K562 (cell line): ENCODE data around the gene SCN4A. TPM values are rescaled to one million over a fixed set of nuclear protein-coding genes. Genes with fewer than 3 reads are reported as not detected.

Experiments used
- BCOR ChIP-seq: fragments of 450-650 bp; IDR thresholded peaks from 2 replicates; pipeline ENCODE4 v1.6.1; 2016
- CHD1 ChIP-seq: fragments of 200-600 bp; sonication (generic); IDR thresholded peaks from one replicate; pipeline ENCODE4 v1.6.1; 2012; ENCODE audit warnings: mild to moderate bottlenecking, moderate library complexity, low read length, inconsistent platforms
- DIDO1 ChIP-seq: fragments of 450-650 bp; IDR thresholded peaks from 2 replicates; pipeline ENCODE4 v1.6.1; 2016; ENCODE audit warnings: low read depth, missing biosample characterization, missing genetic modification characterization
- ETS1 ChIP-seq: conservative IDR thresholded peaks from 2 replicates; pipeline ENCODE4 v1.6.1; 2011; ENCODE audit warnings: low read depth, mild to moderate bottlenecking, low read length; ENCODE audit not compliant: control insufficient read depth
- FOXP4 ChIP-seq: sonication (generic); formaldehyde crosslinking; IDR thresholded peaks from 2 replicates; pipeline ENCODE4 v1.8.0; 2022; ENCODE audit warnings: mild to moderate bottlenecking, missing genetic modification reagents, borderline replicate concordance
- MCM5 ChIP-seq: fragments of 450-650 bp; IDR thresholded peaks from 2 replicates; pipeline ENCODE4 v1.6.1; 2016; ENCODE audit warnings: low read depth
- NCOA1 ChIP-seq: fragments of 450-650 bp; IDR thresholded peaks from 2 replicates; pipeline ENCODE4 v1.6.1; 2016; ENCODE audit warnings: low read depth
- NR0B1 ChIP-seq: fragments of 450-650 bp; IDR thresholded peaks from one replicate; pipeline ENCODE4 v1.6.1; 2018; ENCODE audit warnings: mild to moderate bottlenecking, moderate library complexity; ENCODE audit not compliant: partially characterized antibody
- PHF20 ChIP-seq: fragments of 450-650 bp; IDR thresholded peaks from 2 replicates; pipeline ENCODE4 v1.6.1; 2018; ENCODE audit not compliant: partially characterized antibody
- PHF8 ChIP-seq: fragments of 200-600 bp; sonication (generic); IDR thresholded peaks from 2 replicates; pipeline ENCODE4 v1.6.1; 2012; ENCODE audit warnings: mixed run types, mild to moderate bottlenecking, inconsistent platforms, low read length, moderate library complexity, borderline replicate concordance
- PKNOX1 ChIP-seq: fragments of 450-650 bp; IDR thresholded peaks from 2 replicates; pipeline ENCODE4 v1.6.1; 2016
- PML ChIP-seq: IDR thresholded peaks from 2 replicates; pipeline ENCODE4 v1.6.1; 2012; ENCODE audit warnings: low read length, inconsistent platforms
- POLR2G ChIP-seq: fragments of 200-400 bp; formaldehyde crosslinking; IDR thresholded peaks from 2 replicates; pipeline ENCODE4 v1.6.1; 2017; ENCODE audit warnings: low read depth, mild to moderate bottlenecking, antibody characterized with exemption, low read length, moderate library complexity
- RAD51 ChIP-seq: fragments of 450-650 bp; IDR thresholded peaks from 2 replicates; pipeline ENCODE4 v1.7.1; 2016; ENCODE audit warnings: low read depth, mild to moderate bottlenecking, borderline replicate concordance
- RBFOX2 ChIP-seq: fragments of 200-400 bp; formaldehyde crosslinking; IDR thresholded peaks from 2 replicates; pipeline ENCODE4 v1.6.1; 2017; ENCODE audit warnings: low read depth, mild to moderate bottlenecking, low read length, moderate library complexity
- RHOXF2B ChIP-seq: fragments of 250-450 bp; sonication (Bioruptor Pico); conservative IDR thresholded peaks from 2 replicates; pipeline ENCODE4 v1.5.1; 2021
- ZNF121 ChIP-seq: sonication (generic); formaldehyde crosslinking; conservative IDR thresholded peaks from 2 replicates; pipeline ENCODE4 v1.8.0; 2022; ENCODE audit warnings: missing genetic modification reagents
- ZNF124 ChIP-seq: sonication (generic); formaldehyde crosslinking; IDR thresholded peaks from 2 replicates; pipeline ENCODE4 v1.8.1; 2022; ENCODE audit warnings: missing genetic modification reagents
- ZNF395 ChIP-seq: fragments of 200-800 bp; sonication (Bioruptor generic); IDR thresholded peaks from 2 replicates; pipeline ENCODE4 v1.6.1; 2017; ENCODE audit warnings: missing genetic modification characterization, missing compliant biosample characterization
- ZNF561 ChIP-seq: fragments of 450-650 bp; formaldehyde crosslinking; conservative IDR thresholded peaks from 2 replicates; pipeline ENCODE4 v1.4.0; 2020; ENCODE audit warnings: mild to moderate bottlenecking, moderate library complexity
- ZSCAN29 ChIP-seq: fragments of 450-650 bp; IDR thresholded peaks from 2 replicates; pipeline ENCODE4 v1.6.1; 2017
- polyA plus RNA-seq, 8 experiments: library from polyadenylated mRNA; depleted of rRNA in 4 of 8; stranded (reverse) in 5 of 8; unstranded in 3 of 8; fragments of >200 nt; fragmentation: Nextera tagmentation in 2 of 8; fragmentation: Illumina TruSeq in 1 of 8; extraction: Ambion mirVana in 2 of 8; extraction: Trizol in 1 of 8; gene quantifications; 2 replicates each; pipeline versions ENCODE4 v1.2.1 to v1.2.3, GENCODE V29; 2011 to 2014; ENCODE audit warnings: inconsistent platforms in 1 of 8, missing spikeins in 1 of 8
- total RNA-seq, 7 experiments: library from RNA; depleted of rRNA in 6 of 7; stranded (reverse); fragments of >200 nt in 6 of 7; fragmentation: Illumina TruSeq in 2 of 7; extraction: Trizol in 2 of 7; gene quantifications; 2 replicates each; pipeline versions ENCODE4 v1.2.1 to v1.2.3, GENCODE V29; 2011 to 2021; ENCODE audit warnings: low replicate concordance in 1 of 7

SCN4A gene
- total and polyA plus RNA-seq, 9 of the 15 experiments (the other 6 are each of a cell fraction or from before 2014, with no cell fraction given): 0.29 to 2.6 (median 1.4) TPM

- no peak for TF ChIP-seq RHOXF2B
- peak; percentile 65 for TF ChIP-seq POLR2G
- peak; percentile 61; the same call in 1 of the 2 replicates for TF ChIP-seq ZNF395 (CRISPR knock-in tag)
- TF ChIP-seq CHD1: peak; percentile 61
- no peak for TF ChIP-seq DIDO1 (tag)
- TF ChIP-seq MCM5: no peak
- no peak for TF ChIP-seq NR0B1
- TF ChIP-seq ZNF124: no peak
- TF ChIP-seq RAD51: peak; percentile 71
- no peak for TF ChIP-seq ZSCAN29
- TF ChIP-seq PKNOX1: no peak
- TF ChIP-seq PHF8: peak; percentile 63; the same call in 1 of the 2 replicates
- peak; percentile 68; the same call in 1 of the 2 replicates for TF ChIP-seq ETS1
- TF ChIP-seq PML: peak; percentile 72
- peak; percentile 76 for TF ChIP-seq RBFOX2
- no peak for TF ChIP-seq BCOR
- no peak for TF ChIP-seq FOXP4 (CRISPR knock-in tag)
- no peak for TF ChIP-seq ZNF121 (CRISPR knock-in tag)
- peak; percentile 57 for TF ChIP-seq PHF20
- no peak for TF ChIP-seq ZNF561 (CRISPR knock-in tag)
- TF ChIP-seq NCOA1: peak; percentile 56; the same call in 1 of the 2 replicates
Measured at GRCh38 chr17:64006361-64007088, 33.8 kb upstream of the SCN4A start (continued).
